HCT116 (cell line): ENCODE results near the gene SLC37A3. TPM values are rescaled to one million over a fixed set of nuclear protein-coding genes. Genes with fewer than 3 reads are reported as not detected.

Experiments used
- ATAC-seq: fragments of 200-7000 bp; cut with Tn5 transposase; 2 replicates; pipeline ENCODE4 v1.9.1; 2020; ENCODE audit warnings: mild to moderate bottlenecking, moderate library complexity
- BruUV-seq: library from RNA; stranded (reverse); fragments of 400-500 nt; replicated peaks from 2 replicates; lab custom pipeline; 2021; lab: Mats Ljungman, UMichigan
- CTCF ChIA-PET: fragments of 300-600 bp; sonication (Branson Sonifier 250); formaldehyde crosslinking; loops from one replicate; lab custom pipeline; 2021; ENCODE audit warnings: antibody characterized with exemption; lab: Charles Lee
- POLR2A ChIA-PET: fragments of 300-600, 350-600 bp; sonication (Branson Sonifier 250); formaldehyde crosslinking; loops from one replicate; lab custom pipeline; 2021; ENCODE audit warnings: antibody characterized with exemption; lab: Charles Lee
- RAD21 ChIA-PET, 2 experiments: fragments of 300-600 bp; sonication (Branson Sonifier 250); formaldehyde crosslinking; loops; one replicate each; lab custom pipeline; 2023; ENCODE audit warnings: low total read pairs in 2 of 2; ENCODE audit not compliant: uncharacterized antibody in 2 of 2, unreplicated experiment in 2 of 2, low non-redundant PET in 1 of 2; lab: Charles Lee
- DNase-seq: peaks from one replicate; pipeline ENCODE4 v3.0.0-alpha.2; 2010; ENCODE audit warnings: low read depth, low spot score
- H2AFZ ChIP-seq: fragments of 200-600 bp; shearing (Covaris generic), sonication (generic); 2 replicates; pipeline ENCODE4 v1.6.1; 2017; ENCODE audit warnings: low read depth, mixed run types, mixed read lengths, antibody characterized with exemption, low read length; ENCODE audit not compliant: poor library complexity, severe bottlenecking
- H3K27ac ChIP-seq: 2 replicates; pipeline ENCODE4 v1.5.1; 2012; ENCODE audit warnings: low read depth, low read length
- H3K27me3 ChIP-seq: fragments of 200-600 bp; sonication (generic); 2 replicates; pipeline ENCODE4 v1.6.1; 2016; ENCODE audit warnings: mixed run types, low read length, mixed read lengths; ENCODE audit not compliant: insufficient read depth
- H3K36me3 ChIP-seq, 2 experiments: fragments of 200-500 bp in 1 of 2; fragments of 200-600 bp in 1 of 2; sonication (Bioruptor generic) in 1 of 2; sonication (generic) in 1 of 2; 2 replicates each; pipeline versions ENCODE4 v1.5.1 to v1.6.1; 2014 to 2016; ENCODE audit warnings: low read length in 2 of 2, inconsistent platforms in 1 of 2, mixed read lengths in 1 of 2, mixed run types in 1 of 2; ENCODE audit not compliant: insufficient read depth in 2 of 2, control insufficient read depth in 1 of 2
- H3K4me1 ChIP-seq, 2 experiments: fragments of 200-600 bp in 1 of 2; sonication (generic) in 1 of 2; 2 replicates each; pipeline versions ENCODE4 v1.5.1 to v1.6.1; 2012 to 2017; ENCODE audit warnings: low read length in 2 of 2, inconsistent platforms in 1 of 2, mild to moderate bottlenecking in 1 of 2, mixed read lengths in 1 of 2, mixed run types in 1 of 2, moderate library complexity in 1 of 2; ENCODE audit not compliant: insufficient read depth in 2 of 2, control insufficient read depth in 1 of 2
- H3K4me2 ChIP-seq: fragments of 200-600 bp; sonication (generic); 2 replicates; pipeline ENCODE4 v1.6.1; 2017; ENCODE audit warnings: mixed run types, low read length, mixed read lengths
- H3K4me3 ChIP-seq, 2 experiments: fragments of 200-600 bp in 1 of 2; sonication (generic) in 1 of 2; replicated peaks in 1 of 2; 2 replicates each; pipeline ENCODE4 v1.5.1; 2011 to 2016; ENCODE audit warnings: low read length in 2 of 2, control low read depth in 1 of 2, low read depth in 1 of 2, mild to moderate bottlenecking in 1 of 2, mixed read lengths in 1 of 2, mixed run types in 1 of 2
- H3K79me2 ChIP-seq: fragments of 200-600 bp; sonication (generic); 2 replicates; pipeline ENCODE4 v1.6.1; 2017; ENCODE audit warnings: mild to moderate bottlenecking, mixed run types, low read length, moderate library complexity, mixed read lengths; ENCODE audit not compliant: insufficient read depth
- H3K9ac ChIP-seq: fragments of 200-600 bp; sonication (generic); 2 replicates; pipeline ENCODE4 v1.6.1; 2016; ENCODE audit warnings: low read length, mixed read lengths
- H3K9me2 ChIP-seq: fragments of 200-600 bp; sonication (generic), shearing (Covaris generic); 2 replicates; pipeline ENCODE4 v1.6.1; 2017; ENCODE audit warnings: mixed run types, mild to moderate bottlenecking, moderate library complexity; ENCODE audit not compliant: insufficient read depth
- H3K9me3 ChIP-seq, 2 experiments: fragments of 200-500 bp in 1 of 2; fragments of 200-600 bp in 1 of 2; sonication (Bioruptor generic) in 1 of 2; sonication (generic) in 1 of 2; 2 replicates each; pipeline ENCODE4 v1.6.1; 2014 to 2017; ENCODE audit warnings: low read length in 2 of 2, mixed read lengths in 2 of 2, inconsistent platforms in 1 of 2, low read depth in 1 of 2, mild to moderate bottlenecking in 1 of 2, mixed run types in 1 of 2, moderate library complexity in 1 of 2; ENCODE audit not compliant: control insufficient read depth in 1 of 2, insufficient read depth in 1 of 2
- H4K20me1 ChIP-seq: fragments of 200-600 bp; sonication (generic), shearing (Covaris generic); 2 replicates; pipeline ENCODE4 v1.6.1; 2017; ENCODE audit warnings: mixed run types, mild to moderate bottlenecking, moderate library complexity; ENCODE audit not compliant: insufficient read depth
- CBX3 ChIP-seq: IDR thresholded peaks from 2 replicates; pipeline ENCODE4 v1.6.1; 2012; ENCODE audit warnings: low read depth
- CEBPB ChIP-seq: IDR thresholded peaks from 2 replicates; pipeline ENCODE4 v1.6.1; 2012; ENCODE audit warnings: low read depth
- EGR1 ChIP-seq: IDR thresholded peaks from 2 replicates; pipeline ENCODE4 v1.6.1; 2012; ENCODE audit warnings: low read depth
- JUND ChIP-seq: IDR thresholded peaks from 2 replicates; pipeline ENCODE4 v1.6.1; 2012
- SIN3A ChIP-seq: IDR thresholded peaks from 2 replicates; pipeline ENCODE4 v1.6.1; 2012; ENCODE audit warnings: low read depth
- SRF ChIP-seq: IDR thresholded peaks from 2 replicates; pipeline ENCODE4 v1.6.1; 2012; ENCODE audit warnings: low read depth
- ZNF274 ChIP-seq: fragments of 200-500 bp; sonication (Bioruptor generic); IDR thresholded peaks from 2 replicates; pipeline ENCODE4 v1.6.1; 2014; ENCODE audit warnings: mild to moderate bottlenecking, low read depth, low read length, inconsistent platforms
- intact Hi-C: fragments of 100-400 bp; cut with micrococcal nuclease; formaldehyde crosslinking; loops from 2 replicates; pipeline ENCODE4 v1.10.0; 2022
- total RNA-seq: library from RNA; stranded (reverse); gene quantifications from one replicate; pipeline ENCODE4 v1.2.1, GENCODE V29; 2021; ENCODE audit not compliant: unreplicated experiment

SLC37A3 gene
- total RNA-seq, 1 experiment from 2014 or later: 41.8 TPM

- TF ChIP-seq SRF: no peak
- no peak for TF ChIP-seq CEBPB
- no peak overlapping the region for H3K4me3 ChIP-seq
- peaks cover 8% of the 10 kb centered on the region; the same call in 1 of the 2 replicates for H3K79me2 ChIP-seq
- POLR2A ChIA-PET: no interaction called here
- no peak overlapping the region for H3K4me2 ChIP-seq
- RAD21 ChIA-PET: no interaction called here
- no peaks in the 10 kb centered on the region for H3K9me3 ChIP-seq
- H3K9me2 ChIP-seq: no peaks in the 10 kb centered on the region
- H3K4me1 ChIP-seq: no peaks in the 10 kb centered on the region
- intact Hi-C loops: no loop called here
- H3K27me3 ChIP-seq: no peaks in the 10 kb centered on the region
- BruUV-seq: no TSS peak
- H3K9ac ChIP-seq: no peak overlapping the region
- CTCF ChIA-PET: no interaction called here
- no peak for ATAC-seq
- no peak overlapping the region for H3K27ac ChIP-seq
- no peaks in the 10 kb centered on the region for H4K20me1 ChIP-seq
- DNase-seq: no peak
- no peak overlapping the region for H2AFZ ChIP-seq
- peaks cover 16 to 22% of the 10 kb centered on the region in 2 experiments; a peak in 3 of 4 replicates for H3K36me3 ChIP-seq
Measured at GRCh38 chr7:140375323-140375722, 23.0 kb downstream of the SLC37A3 start.

- ATAC-seq (no peak), DNase-seq (no peak)
- no peak overlapping the region for H3K4me2 ChIP-seq
- ChIA-PET RAD21 (no interaction called here), CTCF (no interaction called here), POLR2A (no interaction called here)
- H4K20me1 ChIP-seq: no peaks in the 10 kb centered on the region
- no TSS peak for BruUV-seq
- TF ChIP-seq EGR1: no peak
- TF ChIP-seq ZNF274: no peak
- no peak for TF ChIP-seq CBX3
- TF ChIP-seq JUND: no peak
- TF ChIP-seq SIN3A: no peak
- TF ChIP-seq SRF: no peak
- no peaks in the 10 kb centered on the region for H3K9me2 ChIP-seq
- no peaks in the 10 kb centered on the region for H3K9me3 ChIP-seq
- no peak overlapping the region for H3K27ac ChIP-seq
- peaks cover 3% of the 10 kb centered on the region; the same call in 1 of the 2 replicates for H3K79me2 ChIP-seq
- H3K9ac ChIP-seq: no peak overlapping the region
- no peak overlapping the region for H3K4me3 ChIP-seq
- no peaks in the 10 kb centered on the region for H3K4me1 ChIP-seq
- H3K36me3 ChIP-seq: peaks cover 0 to 7% of the 10 kb centered on the region in 2 experiments; a peak in 2 of 4 replicates
- intact Hi-C loops: no loop called here
- H3K27me3 ChIP-seq: no peaks in the 10 kb centered on the region
- no peak overlapping the region for H2AFZ ChIP-seq
Measured at GRCh38 chr7:140369294-140369693, 29.0 kb downstream of the SLC37A3 start.
